Smooth muscle cell (in vitro differentiated cells): ENCODE results near the gene ZNF445. TPM values are rescaled to one million over a fixed set of nuclear protein-coding genes. Genes with fewer than 3 reads are reported as not detected.
"Not testable (repeated sequence)": the region's sequence is repeated elsewhere in the genome, so short reads cannot be mapped to it uniquely, and the experiment has no call there.

Experiments
- DNase-seq: peaks from one replicate; lab custom pipeline; 2025; ENCODE audit not compliant: unreplicated experiment; lab: John Stamatoyannopoulos, UW
- H2AFZ ChIP-seq: fragments of 200-600 bp; sonication (generic); 2 replicates; pipeline ENCODE4 v1.6.0; 2016; ENCODE audit warnings: antibody characterized with exemption, low read depth, mild to moderate bottlenecking
- H3F3A ChIP-seq: fragments of 200-600 bp; sonication (generic); 2 replicates; pipeline ENCODE4 v1.6.0; 2017; ENCODE audit warnings: antibody characterized with exemption, low read depth
- H3K27ac ChIP-seq: fragments of 200-600 bp; sonication (generic); 2 replicates; pipeline ENCODE4 v1.5.1; 2016; ENCODE audit warnings: low read depth, mild to moderate bottlenecking
- H3K27me3 ChIP-seq: fragments of 200-600 bp; sonication (generic); 2 replicates; pipeline ENCODE4 v1.6.1; 2016; ENCODE audit warnings: low read depth, mild to moderate bottlenecking
- H3K36me3 ChIP-seq: fragments of 200-600 bp; sonication (generic); 2 replicates; pipeline ENCODE4 v1.5.1; 2016; ENCODE audit warnings: low read depth
- H3K4me1 ChIP-seq: fragments of 200-600 bp; sonication (generic); 2 replicates; pipeline ENCODE4 v1.5.1; 2016; ENCODE audit warnings: low read depth
- H3K4me2 ChIP-seq: fragments of 200-600 bp; sonication (generic); 2 replicates; pipeline ENCODE4 v1.6.0; 2016; ENCODE audit warnings: mild to moderate bottlenecking
- H3K4me3 ChIP-seq: fragments of 200-600 bp; sonication (generic); 2 replicates; pipeline ENCODE4 v1.5.1; 2016; ENCODE audit warnings: mild to moderate bottlenecking
- H3K79me2 ChIP-seq: fragments of 200-600 bp; sonication (generic); 2 replicates; pipeline ENCODE4 v1.6.0; 2016; ENCODE audit warnings: low read depth, mild to moderate bottlenecking
- H3K9ac ChIP-seq: fragments of 200-600 bp; sonication (generic); 2 replicates; pipeline ENCODE4 v1.6.0; 2016; ENCODE audit warnings: low read depth
- H3K9me3 ChIP-seq: fragments of 200-600 bp; sonication (generic); replicated peaks from 2 replicates; pipeline ENCODE4 v1.5.1; 2016; ENCODE audit warnings: low read depth
- H4K20me1 ChIP-seq: fragments of 200-600 bp; sonication (generic); 2 replicates; pipeline ENCODE4 v1.6.0; 2016; ENCODE audit warnings: low read depth
- WGBS: methylation state at CpG from one replicate; pipeline ENCODE4 v1.1.7; 2016; ENCODE audit warnings: low lambda C conversion rate; 5-methylcytosine and 5-hydroxymethylcytosine counted together
- polyA plus RNA-seq: library from polyadenylated mRNA; unstranded; fragments of >200 nt; fragmentation: Nextera tagmentation; extraction: Ambion mirVana; gene quantifications from 2 replicates; pipeline ENCODE4 v1.2.1, GENCODE V29; 2016
- total RNA-seq: library from RNA; depleted of rRNA; stranded (reverse); fragments of >200 nt; gene quantifications from 2 replicates; pipeline ENCODE4 v1.2.3, GENCODE V29; 2014
- TF ChIP-seq, protein P1 (sequence below): fragments of 200-600 bp; sonication (generic); IDR thresholded peaks from 2 replicates; pipeline ENCODE4 v1.5.1; 2017; ENCODE audit warnings: borderline replicate concordance, mild to moderate bottlenecking, antibody characterized with exemption; ENCODE audit not compliant: insufficient read depth, poor library complexity, severe bottlenecking

The ZNF445 gene
- total and polyA plus RNA-seq, 2 experiments from 2014 or later: 4.7 to 8.5 TPM

DNA sequence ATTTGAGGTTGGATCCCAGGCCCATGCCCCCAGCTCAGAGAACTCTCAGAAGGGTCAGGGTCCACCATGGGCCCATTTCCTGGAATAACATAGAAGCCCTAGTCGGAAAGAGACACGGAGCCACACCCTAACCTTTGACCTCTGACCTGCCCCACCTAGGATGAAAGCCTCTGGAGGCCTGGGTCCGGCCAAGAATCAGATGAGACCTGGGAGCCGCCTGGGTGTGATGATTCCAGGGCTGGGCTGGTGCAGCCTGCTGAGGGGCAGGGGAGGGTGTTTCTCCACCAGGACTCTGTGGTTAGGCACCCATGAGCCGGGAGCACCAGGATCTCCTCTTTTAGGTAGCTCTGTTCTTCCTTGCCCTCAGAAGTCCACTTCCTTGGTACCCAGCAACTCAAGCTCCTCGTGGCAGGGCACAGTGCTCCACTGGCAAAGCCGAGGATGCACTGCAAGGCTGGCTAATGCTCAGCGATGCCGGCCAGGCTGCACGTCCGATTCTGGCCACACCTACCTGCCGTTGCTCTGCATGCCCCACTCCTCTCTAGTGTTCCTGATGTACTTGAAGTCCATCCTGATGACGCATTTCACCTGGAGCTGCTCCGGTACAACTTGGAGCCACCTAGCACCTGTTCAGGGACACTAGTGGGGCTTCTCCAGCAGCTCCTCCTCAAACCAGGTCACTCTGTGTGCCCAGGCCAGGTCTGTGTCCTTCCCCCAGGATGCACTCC, 57.4 kb downstream of the ZNF445 start:
- Histone ChIP-seq H3K27ac (no peak overlapping the region), H3K79me2 (no peaks in the 10 kb centered on the region), H2AFZ (no peak overlapping the region), H3K4me3 (no peak overlapping the region), H3F3A (no peaks in the 10 kb centered on the region), H3K27me3 (no peaks in the 10 kb centered on the region), H3K4me1 (no peaks in the 10 kb centered on the region), H3K9ac (no peak overlapping the region), H4K20me1 (no peaks in the 10 kb centered on the region), H3K36me3 (no peaks in the 10 kb centered on the region), H3K4me2 (no peak overlapping the region), H3K9me3 (no peaks in the 10 kb centered on the region)
- TF ChIP-seq, protein P1, sequence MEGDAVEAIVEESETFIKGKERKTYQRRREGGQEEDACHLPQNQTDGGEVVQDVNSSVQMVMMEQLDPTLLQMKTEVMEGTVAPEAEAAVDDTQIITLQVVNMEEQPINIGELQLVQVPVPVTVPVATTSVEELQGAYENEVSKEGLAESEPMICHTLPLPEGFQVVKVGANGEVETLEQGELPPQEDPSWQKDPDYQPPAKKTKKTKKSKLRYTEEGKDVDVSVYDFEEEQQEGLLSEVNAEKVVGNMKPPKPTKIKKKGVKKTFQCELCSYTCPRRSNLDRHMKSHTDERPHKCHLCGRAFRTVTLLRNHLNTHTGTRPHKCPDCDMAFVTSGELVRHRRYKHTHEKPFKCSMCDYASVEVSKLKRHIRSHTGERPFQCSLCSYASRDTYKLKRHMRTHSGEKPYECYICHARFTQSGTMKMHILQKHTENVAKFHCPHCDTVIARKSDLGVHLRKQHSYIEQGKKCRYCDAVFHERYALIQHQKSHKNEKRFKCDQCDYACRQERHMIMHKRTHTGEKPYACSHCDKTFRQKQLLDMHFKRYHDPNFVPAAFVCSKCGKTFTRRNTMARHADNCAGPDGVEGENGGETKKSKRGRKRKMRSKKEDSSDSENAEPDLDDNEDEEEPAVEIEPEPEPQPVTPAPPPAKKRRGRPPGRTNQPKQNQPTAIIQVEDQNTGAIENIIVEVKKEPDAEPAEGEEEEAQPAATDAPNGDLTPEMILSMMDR: no peak
- WGBS: 90% methylated on average over 14 of the region's 14 CpGs
- no peak for DNase-seq

DNA sequence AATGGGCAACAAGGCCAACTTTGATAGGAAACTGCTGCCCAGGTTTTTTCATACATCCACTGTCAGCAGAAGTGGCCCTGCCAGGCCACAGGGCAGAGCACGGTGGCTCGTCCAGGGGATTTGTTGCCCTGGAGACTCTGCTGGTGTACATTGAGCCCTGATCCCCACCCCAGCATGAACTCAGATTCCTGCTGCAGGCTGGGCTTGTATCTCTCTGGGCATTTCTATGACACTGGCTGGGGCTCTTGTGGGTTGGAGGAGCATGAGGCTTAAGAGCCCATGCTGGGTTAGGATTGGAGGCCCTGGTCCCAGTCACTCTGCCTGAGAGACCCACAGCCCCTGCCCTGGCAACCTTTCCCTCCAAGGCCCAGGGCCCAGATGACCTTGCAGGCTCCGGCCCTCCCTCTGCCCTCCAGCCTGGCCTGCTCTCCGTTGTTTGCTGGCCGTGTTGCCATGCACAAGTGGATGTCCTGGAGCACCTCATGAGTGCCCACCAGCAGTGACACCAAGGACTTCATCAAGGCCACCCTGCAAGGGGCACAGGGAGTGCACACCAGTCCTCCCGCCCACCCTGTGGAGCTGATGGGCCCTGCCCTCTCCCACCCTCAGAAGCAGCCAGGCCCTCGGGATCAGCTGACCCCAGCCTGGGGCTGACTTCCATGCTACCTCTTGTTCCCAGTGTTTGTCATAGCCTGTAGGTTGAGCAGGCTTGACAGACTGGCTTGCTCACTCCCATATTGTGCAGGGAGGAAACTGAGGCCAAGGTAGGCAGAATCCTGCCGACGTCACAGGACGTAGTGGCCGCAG, 58.2 kb downstream of the ZNF445 start:
- DNase-seq: no peak
- Histone ChIP-seq H3K36me3 (no peaks in the 10 kb centered on the region), H3K79me2 (no peaks in the 10 kb centered on the region), H3F3A (no peaks in the 10 kb centered on the region), H3K9me3 (no peaks in the 10 kb centered on the region), H3K4me2 (no peak overlapping the region), H2AFZ (no peak overlapping the region), H3K4me1 (no peaks in the 10 kb centered on the region), H3K9ac (no peak overlapping the region), H3K27ac (no peak overlapping the region), H3K27me3 (no peaks in the 10 kb centered on the region), H4K20me1 (no peaks in the 10 kb centered on the region), H3K4me3 (no peak overlapping the region)
- TF ChIP-seq, protein P1: no peak
- 72% methylated on average over 11 of the region's 11 CpGs for WGBS

DNA sequence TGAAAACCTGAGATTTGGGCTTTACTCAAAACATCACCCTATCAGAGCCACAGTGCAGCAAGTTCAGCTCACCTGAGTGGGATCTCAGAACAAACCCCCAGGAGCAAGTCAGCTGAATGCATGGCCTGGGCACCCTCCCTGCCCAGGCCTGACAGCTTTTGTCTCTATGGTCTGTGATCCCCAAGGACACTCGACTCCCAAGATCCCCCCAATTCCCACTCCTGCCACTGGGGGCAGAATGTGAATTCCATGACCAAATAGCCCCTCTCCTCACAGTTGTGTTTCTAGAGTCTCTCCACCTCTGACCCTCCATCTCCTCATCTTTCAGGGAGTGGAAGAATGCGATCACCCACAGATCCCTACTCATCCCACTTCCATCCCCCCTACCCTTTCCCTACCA, 58.9 kb downstream of the ZNF445 start:
- Histone ChIP-seq H3K9me3 (no peaks in the 10 kb centered on the region), H3K36me3 (no peaks in the 10 kb centered on the region), H3K4me1 (no peaks in the 10 kb centered on the region), H3K4me3 (no peak overlapping the region), H2AFZ (no peak overlapping the region), H3K27me3 (no peaks in the 10 kb centered on the region), H4K20me1 (no peaks in the 10 kb centered on the region), H3K9ac (no peak overlapping the region), H3K27ac (no peak overlapping the region), H3K79me2 (no peaks in the 10 kb centered on the region), H3F3A (no peaks in the 10 kb centered on the region), H3K4me2 (no peak overlapping the region)
- TF ChIP-seq, protein P1: no peak
- WGBS: 88% methylated on average over 2 of the region's 2 CpGs
- DNase-seq: no peak

DNA sequence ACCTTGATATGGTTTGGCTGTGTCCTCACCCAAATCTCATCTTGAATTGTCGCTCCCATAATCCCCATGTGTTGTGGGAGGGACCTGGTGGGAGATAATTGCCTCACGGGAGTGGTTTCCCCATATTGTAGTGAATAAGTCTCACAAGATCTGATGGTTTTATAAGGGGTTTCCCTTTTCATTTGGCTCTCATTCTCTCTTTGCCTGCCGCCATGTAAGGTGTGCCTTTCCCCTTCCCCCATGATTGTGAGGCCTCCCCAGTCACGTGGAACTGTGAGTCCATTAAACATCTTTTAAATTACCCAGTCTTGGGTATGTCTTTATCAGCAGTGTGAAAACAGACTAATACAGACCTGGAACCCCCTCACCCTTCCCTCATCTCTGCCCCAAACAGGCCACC, 59.4 kb downstream of the ZNF445 start:
- 92% methylated on average over 4 of the region's 4 CpGs for WGBS
- not testable (repeated sequence) for H3K4me2 ChIP-seq, H3K4me1 ChIP-seq, H3K9me3 ChIP-seq, H3K27ac ChIP-seq, H4K20me1 ChIP-seq, H3K79me2 ChIP-seq, H2AFZ ChIP-seq, DNase-seq, H3F3A ChIP-seq, H3K36me3 ChIP-seq, H3K27me3 ChIP-seq, H3K9ac ChIP-seq, H3K4me3 ChIP-seq
